ENCODE measurements around the gene UQCRC2.
"Not testable (repeated sequence)": the region's sequence is repeated elsewhere in the genome, so short reads cannot be mapped to it uniquely, and the experiment has no call there.

Gene UQCRC2

DNA sequence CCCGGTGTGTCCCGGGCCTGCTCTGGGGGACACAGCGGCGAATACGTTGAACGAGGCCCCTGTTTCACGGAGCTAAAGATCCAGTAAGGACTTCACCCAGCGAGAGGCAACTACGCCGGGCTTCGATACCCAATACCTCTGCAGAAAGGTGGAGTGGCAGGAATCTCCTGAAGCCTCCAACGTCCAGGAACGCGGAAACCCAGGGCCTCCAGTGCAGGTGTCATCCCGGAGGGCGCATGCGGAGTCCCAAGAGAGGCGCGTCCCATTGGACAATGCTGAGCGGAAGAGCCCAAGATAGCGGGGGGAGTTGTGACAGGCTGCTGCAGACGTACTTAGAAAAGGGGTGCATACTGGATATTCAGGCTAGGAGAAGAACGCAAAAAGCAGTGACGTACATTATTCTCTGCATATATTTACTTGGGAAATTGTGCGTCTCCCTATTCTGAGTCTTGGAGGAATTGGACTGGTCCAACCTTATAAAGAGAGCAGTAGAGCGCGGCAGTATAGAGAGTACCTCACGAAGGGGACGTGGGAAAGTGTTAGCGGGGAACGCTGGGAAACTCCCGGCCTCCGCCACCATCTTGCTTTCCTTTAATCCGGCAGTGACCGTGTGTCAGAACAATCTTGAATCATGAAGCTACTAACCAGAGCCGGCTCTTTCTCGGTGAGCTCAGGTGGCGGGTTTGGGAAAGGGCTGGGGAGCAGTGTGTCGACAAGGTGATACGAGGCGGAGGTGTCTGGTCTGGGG lies at the start of gene UQCRC2:
TSS of gene UQCRC2 (plus strand) at position 569 of the 748 bp plus-strand sequence. CDS start at position 632, 63 bp downstream.
- peak within 1 kb of the TSS; percentile 100 for H3K4me3 ChIP-seq (replicated peaks; ENCODE audit: low read depth, low read length)
- TF ChIP-seq, protein P1, sequence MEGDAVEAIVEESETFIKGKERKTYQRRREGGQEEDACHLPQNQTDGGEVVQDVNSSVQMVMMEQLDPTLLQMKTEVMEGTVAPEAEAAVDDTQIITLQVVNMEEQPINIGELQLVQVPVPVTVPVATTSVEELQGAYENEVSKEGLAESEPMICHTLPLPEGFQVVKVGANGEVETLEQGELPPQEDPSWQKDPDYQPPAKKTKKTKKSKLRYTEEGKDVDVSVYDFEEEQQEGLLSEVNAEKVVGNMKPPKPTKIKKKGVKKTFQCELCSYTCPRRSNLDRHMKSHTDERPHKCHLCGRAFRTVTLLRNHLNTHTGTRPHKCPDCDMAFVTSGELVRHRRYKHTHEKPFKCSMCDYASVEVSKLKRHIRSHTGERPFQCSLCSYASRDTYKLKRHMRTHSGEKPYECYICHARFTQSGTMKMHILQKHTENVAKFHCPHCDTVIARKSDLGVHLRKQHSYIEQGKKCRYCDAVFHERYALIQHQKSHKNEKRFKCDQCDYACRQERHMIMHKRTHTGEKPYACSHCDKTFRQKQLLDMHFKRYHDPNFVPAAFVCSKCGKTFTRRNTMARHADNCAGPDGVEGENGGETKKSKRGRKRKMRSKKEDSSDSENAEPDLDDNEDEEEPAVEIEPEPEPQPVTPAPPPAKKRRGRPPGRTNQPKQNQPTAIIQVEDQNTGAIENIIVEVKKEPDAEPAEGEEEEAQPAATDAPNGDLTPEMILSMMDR (IDR thresholded peaks at IDR 0.05; ENCODE audit: low read length, missing control alignments) = no peak
- peak; percentile 94 for DNase-seq (ENCODE audit: low read depth)

DNA sequence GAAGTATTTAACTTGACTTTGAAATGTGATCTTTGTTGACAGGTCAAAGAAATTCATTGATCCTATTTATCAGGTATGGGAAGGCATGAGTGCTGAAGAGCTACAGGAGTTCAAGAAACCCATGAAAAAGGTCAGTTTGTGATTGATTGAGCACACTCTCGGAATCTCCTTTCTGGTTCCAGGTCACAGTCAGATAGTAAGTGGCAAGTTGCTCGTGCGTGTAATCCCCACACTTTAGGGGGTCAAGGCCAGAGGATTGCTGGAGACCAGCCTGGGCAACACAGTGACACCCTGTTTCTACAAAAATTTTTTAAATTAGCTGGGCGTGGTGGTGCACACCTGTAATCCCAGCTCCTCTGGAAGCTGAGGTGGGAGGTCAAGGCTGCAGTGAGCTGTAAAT lies 20.5 kb upstream of the UQCRC2 start:
- not testable (repeated sequence) for H3K4me3 ChIP-seq (replicated peaks; ENCODE audit: low read depth, low read length); DNase-seq (ENCODE audit: low read depth)

DNA sequence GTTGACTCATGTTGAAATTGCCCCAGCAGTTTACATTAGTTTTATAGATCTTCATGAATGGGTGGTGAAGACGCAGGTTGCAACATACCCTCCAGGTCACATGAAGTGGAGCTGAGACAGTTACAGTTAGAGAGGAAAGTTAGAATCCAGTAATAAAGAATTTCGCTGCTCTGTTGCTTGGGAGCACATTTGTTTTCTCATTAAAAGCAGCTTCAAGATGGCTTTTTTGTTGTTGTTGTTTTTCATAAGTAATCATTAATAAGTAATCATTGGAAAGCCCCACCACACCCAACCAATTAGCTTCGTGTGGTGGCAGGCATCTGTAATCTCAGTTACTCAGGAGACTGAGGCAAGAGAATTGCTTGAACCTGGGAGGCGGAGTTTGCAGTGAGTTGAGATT lies 19.8 kb upstream of the UQCRC2 start:
- H3K4me3 ChIP-seq (replicated peaks; ENCODE audit: low read depth, low read length); DNase-seq (ENCODE audit: low read depth): not testable (repeated sequence)

DNA sequence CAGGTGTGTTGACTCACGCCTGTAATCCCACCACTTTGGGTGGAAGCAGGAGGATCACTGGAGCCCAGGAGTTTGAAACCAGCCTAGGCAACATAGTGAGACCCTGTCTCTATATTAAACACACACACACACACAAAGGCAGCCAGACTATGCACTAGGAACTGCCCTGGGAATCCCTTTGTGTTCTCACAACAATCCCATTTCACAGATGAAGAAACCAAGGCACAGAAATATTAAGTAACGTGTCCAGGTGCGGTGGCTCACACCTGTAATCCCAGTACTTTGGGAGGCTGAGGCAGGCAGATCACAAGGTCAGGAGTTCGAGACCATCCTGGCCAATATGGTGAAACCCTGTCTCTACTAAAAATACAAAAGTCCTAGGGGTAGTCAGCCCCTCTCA lies 19.4 kb upstream of the UQCRC2 start:
- DNase-seq (ENCODE audit: low read depth); H3K4me3 ChIP-seq (replicated peaks; ENCODE audit: low read depth, low read length): not testable (repeated sequence)

DNA sequence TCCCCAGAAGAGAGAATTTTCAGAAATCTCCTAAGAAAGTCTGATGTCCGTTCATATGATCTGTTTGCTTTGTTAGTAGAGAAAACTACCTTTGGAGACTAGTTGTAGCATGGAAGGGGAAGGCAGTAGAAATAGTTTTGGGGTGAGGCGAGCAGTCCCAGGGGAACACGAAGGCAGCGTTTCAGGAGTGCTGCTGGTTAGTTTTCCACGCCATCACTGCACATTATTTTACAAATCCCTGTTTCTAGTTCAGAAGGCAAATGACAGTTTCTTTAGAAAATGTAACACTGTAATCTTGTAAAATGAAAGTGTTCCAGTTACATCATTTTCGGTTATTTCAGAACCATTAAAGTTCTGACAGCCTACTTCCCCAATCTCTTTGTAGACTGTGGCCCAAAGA lies 16.9 kb upstream of the UQCRC2 start:
- not testable (repeated sequence) for H3K4me3 ChIP-seq (replicated peaks; ENCODE audit: low read depth, low read length); DNase-seq (ENCODE audit: low read depth)

DNA sequence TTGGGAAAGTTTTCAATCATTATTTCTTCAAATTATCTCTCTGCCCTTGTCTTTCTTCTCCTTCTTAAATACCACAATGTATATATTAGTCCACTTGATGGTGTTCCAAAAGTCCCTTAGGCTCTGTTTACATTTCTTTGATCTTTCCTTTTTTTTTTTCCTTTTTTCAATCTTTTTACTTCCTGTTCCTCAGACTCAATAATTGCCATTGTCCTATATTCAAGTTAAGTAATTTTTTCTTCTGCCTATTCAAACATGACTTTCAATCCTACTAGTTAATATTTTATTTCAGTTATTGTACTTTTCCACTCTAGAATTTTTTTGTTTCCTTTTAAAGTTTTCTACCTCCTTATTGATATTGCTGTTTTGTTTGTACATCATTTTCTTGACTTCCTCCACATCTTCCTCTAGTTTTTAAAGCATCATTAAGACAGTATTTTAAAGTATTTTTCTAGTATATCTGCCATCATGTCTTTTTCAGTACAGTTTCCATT lies 15.8 kb upstream of the UQCRC2 start:
- TF ChIP-seq, protein P1 (IDR thresholded peaks at IDR 0.05; ENCODE audit: low read length, missing control alignments) = no peak
- H3K4me3 ChIP-seq (replicated peaks; ENCODE audit: low read depth, low read length) = no peak overlapping the region
- no peak for DNase-seq (ENCODE audit: low read depth)

DNA sequence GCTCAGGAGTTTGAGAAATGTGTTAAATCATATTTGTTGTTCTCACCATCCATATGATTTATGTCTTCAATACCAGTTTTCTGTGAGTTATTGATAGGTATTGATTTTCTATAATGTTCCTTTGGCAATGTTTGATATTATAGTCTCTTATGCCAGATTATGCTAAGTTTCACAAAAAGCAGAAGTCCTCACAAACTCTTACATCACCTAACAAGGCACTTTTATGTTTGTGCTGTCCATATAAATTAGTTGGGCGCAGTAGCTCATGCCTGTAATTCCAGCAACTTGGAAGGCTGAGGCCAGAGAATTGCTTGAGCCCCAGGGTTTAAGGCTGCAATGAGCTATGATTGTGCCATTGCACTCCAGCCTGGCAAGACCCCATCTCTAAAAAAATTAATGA lies 12.6 kb upstream of the UQCRC2 start:
- DNase-seq (ENCODE audit: low read depth) = no peak
- TF ChIP-seq, protein P1 (IDR thresholded peaks at IDR 0.05; ENCODE audit: low read length, missing control alignments) = no peak
- no peak overlapping the region for H3K4me3 ChIP-seq (replicated peaks; ENCODE audit: low read depth, low read length)

DNA sequence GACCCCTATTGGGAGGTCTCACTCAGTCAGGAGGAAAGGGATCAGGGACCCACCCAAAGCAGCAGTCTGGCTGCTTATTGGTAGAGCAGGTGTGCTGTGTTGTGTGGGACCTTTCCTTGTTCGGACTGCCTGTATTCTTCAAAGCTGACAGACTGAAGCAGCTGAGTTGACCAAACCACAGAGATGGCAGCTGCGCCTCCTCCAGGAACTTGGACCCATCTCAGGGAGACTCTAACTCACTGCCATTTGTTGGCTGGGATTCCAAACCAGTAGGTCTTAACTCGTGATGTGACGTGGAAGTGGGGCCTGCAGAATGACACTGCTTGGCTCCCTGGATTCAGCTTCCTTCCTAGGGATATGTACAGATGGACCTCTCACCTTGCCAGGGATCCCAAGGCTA lies 9.6 kb upstream of the UQCRC2 start:
- TF ChIP-seq, protein P1 (IDR thresholded peaks at IDR 0.05; ENCODE audit: low read length, missing control alignments) = no peak
- no peak overlapping the region for H3K4me3 ChIP-seq (replicated peaks; ENCODE audit: low read depth, low read length)
- DNase-seq (ENCODE audit: low read depth) = no peak

DNA sequence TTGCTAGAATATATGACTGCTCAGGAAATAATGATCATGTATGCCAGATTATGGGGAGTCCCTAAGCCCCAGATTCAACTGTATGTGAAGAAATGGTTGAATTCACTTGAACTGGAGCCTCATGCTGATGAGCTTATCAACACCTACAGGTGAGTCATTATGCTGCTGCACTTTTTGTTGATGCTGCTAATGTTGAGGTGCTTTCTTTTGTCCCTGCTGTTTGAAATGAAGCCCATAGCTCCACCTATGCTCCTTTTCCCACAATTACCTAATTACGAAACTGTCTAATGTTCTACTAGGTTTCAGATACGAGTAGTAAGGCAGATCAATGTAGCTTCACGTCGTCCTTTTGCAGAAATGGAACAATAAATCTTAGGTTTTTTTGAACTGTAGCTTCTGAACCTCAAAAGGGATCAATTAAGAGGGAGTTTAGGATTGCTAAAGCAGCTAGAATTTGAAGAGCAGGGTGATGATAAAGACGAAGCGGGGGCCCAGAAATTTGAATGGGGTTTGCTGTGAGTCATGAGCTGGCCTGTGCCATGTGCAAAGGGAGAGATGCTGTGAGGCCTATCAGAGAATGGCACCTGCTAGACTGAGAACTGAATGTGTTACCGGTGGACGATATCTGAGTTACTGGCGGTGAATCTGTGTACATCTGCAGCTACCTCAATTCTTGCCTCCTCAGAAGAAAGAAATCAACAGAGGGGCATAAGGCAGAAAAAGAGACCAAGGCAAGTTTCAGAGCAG lies 6.1 kb upstream of the UQCRC2 start:
- DNase-seq (ENCODE audit: low read depth) = no peak
- TF ChIP-seq, protein P1 (IDR thresholded peaks at IDR 0.05; ENCODE audit: low read length, missing control alignments) = no peak
- H3K4me3 ChIP-seq (replicated peaks; ENCODE audit: low read depth, low read length) = no peak overlapping the region
